Medulla oblongata (tissue), 1 donor: ENCODE data around the gene KIF26A.

ENCODE experiments used
- DNase-seq: peaks from one replicate; pipeline ENCODE4 v3.0.0-alpha.2; 2015; ENCODE audit errors: extremely low spot score

The KIF26A gene

GRCh38 chr14:104176611-104177010, 38.2 kb downstream of the KIF26A start:
- DNase-seq: no peak

GRCh38 chr14:104177411-104177810, 39.0 kb downstream of the KIF26A start:
- DNase-seq: no peak

- no peak for DNase-seq
Measured at GRCh38 chr14:104178279-104178678, 39.9 kb downstream of the KIF26A start.

- DNase-seq: no peak
Measured at GRCh38 chr14:104179126-104179525, 40.7 kb downstream of the KIF26A start.

GRCh38 chr14:104179564-104180129, 41.3 kb downstream of the KIF26A start:
- DNase-seq: no peak

- DNase-seq: no peak
Measured at GRCh38 chr14:104180561-104181165, 42.3 kb downstream of the KIF26A start.

GRCh38 chr14:104181761-104182530, 43.6 kb downstream of the KIF26A start:
- DNase-seq: no peak

- no peak for DNase-seq
Measured at GRCh38 chr14:104182857-104183425, 44.6 kb downstream of the KIF26A start.

GRCh38 chr14:104183796-104184195, 45.4 kb downstream of the KIF26A start:
- no peak for DNase-seq

- no peak for DNase-seq
Measured at GRCh38 chr14:104184506-104184905, 46.1 kb downstream of the KIF26A start.

- no peak for DNase-seq
Measured at GRCh38 chr14:104184911-104185499, 46.6 kb downstream of the KIF26A start.

- no peak for DNase-seq
Measured at GRCh38 chr14:104185916-104186495, 47.6 kb downstream of the KIF26A start.

GRCh38 chr14:104186575-104186974, 48.2 kb downstream of the KIF26A start:
- no peak for DNase-seq

- no peak for DNase-seq
Measured at GRCh38 chr14:104187121-104187889, 48.9 kb downstream of the KIF26A start.

GRCh38 chr14:104187931-104188726, 49.7 kb downstream of the KIF26A start:
- DNase-seq: no peak

GRCh38 chr14:104188727-104189400, 50.5 kb downstream of the KIF26A start:
- no peak for DNase-seq

GRCh38 chr14:104189629-104190335, 51.4 kb downstream of the KIF26A start:
- DNase-seq: no peak

- DNase-seq: no peak
Measured at GRCh38 chr14:104190396-104191000, 52.1 kb downstream of the KIF26A start.
